ENCODE measurements around the gene SLC39A11. TPM values are rescaled to one million over a fixed set of nuclear protein-coding genes. Genes with fewer than 3 reads are reported as not detected.
A peak's percentile ranks its signal among the peaks of the same experiment; 100 is the strongest.

The SLC39A11 gene
- total and polyA plus RNA-seq, 2 of the 13 experiments (the other 11 are each of a cell fraction or from before 2014, with no cell fraction given) = 17.2 to 31.5 TPM

GRCh38 chr17:73068322-73069153 is 23.9 kb downstream of the SLC39A11 start (continued):
- TF ChIP-seq ZNF710 (CRISPR knock-in tag; IDR thresholded peaks at IDR 0.05; ENCODE audit: borderline replicate concordance) = 0 out of 2 replicates have a peak, but pooled peaks have one; percentile 32
- TF ChIP-seq RBAK (CRISPR knock-in tag; IDR thresholded peaks at IDR 0.05) = no peak
- TF ChIP-seq NCOA1 (CRISPR knock-in tag; IDR thresholded peaks at IDR 0.05) = no peak
- no peak for TF ChIP-seq ELK4 (CRISPR knock-in tag; IDR thresholded peaks at IDR 0.05; ENCODE audit: borderline replicate concordance)
- peak; percentile 83 for TF ChIP-seq ARID5B (CRISPR knock-in tag; IDR thresholded peaks at IDR 0.05)
- TF ChIP-seq MYNN (CRISPR knock-in tag; IDR thresholded peaks at IDR 0.05; ENCODE audit: low read depth) = no peak
- TF ChIP-seq ZNF280D (CRISPR knock-in tag; IDR thresholded peaks at IDR 0.05) = 0 out of 2 replicates have a peak, but pooled peaks have one; percentile 4
- no peak for TF ChIP-seq ZNF282 (IDR thresholded peaks at IDR 0.05; ENCODE audit: partially characterized antibody)
- peak; percentile 66; the same call in 1 of the 2 replicates for TF ChIP-seq ZNF12 (CRISPR knock-in tag; IDR thresholded peaks at IDR 0.05)
- TF ChIP-seq MAZ (IDR thresholded peaks at IDR 0.05; ENCODE audit: borderline replicate concordance, low read depth, low read length) = no peak
- TF ChIP-seq MAZ (CRISPR knock-in tag; IDR thresholded peaks at IDR 0.05; ENCODE audit: low read depth) = 0 out of 2 replicates have a peak, but pooled peaks have one; percentile 34
- no peak for TF ChIP-seq ZNF670 (CRISPR knock-in tag; IDR thresholded peaks at IDR 0.05; ENCODE audit: borderline replicate concordance)
- TF ChIP-seq TARDBP (CRISPR knock-in tag; IDR thresholded peaks at IDR 0.05) = peak; percentile 43
- no peak for TF ChIP-seq PAX8 (CRISPR knock-in tag; IDR thresholded peaks at IDR 0.05; ENCODE audit: borderline replicate concordance)
- TF ChIP-seq ZNF747 (CRISPR knock-in tag; IDR thresholded peaks at IDR 0.05; ENCODE audit: borderline replicate concordance) = peak; percentile 58; the same call in 1 of the 2 replicates
- TF ChIP-seq SOX5 (CRISPR knock-in tag; IDR thresholded peaks at IDR 0.05; ENCODE audit: borderline replicate concordance) = no peak; the same call in 1 of the 2 replicates

Data from HepG2 (cell line).